IPS-18a (cell line): ENCODE results near the gene ZNF438.

ENCODE experiments used
- H3K27ac ChIP-seq: one replicate; pipeline ENCODE4 v1.5.1; 2013; ENCODE audit warnings: low read length
- H3K27me3 ChIP-seq: one replicate; pipeline ENCODE4 v1.6.1; 2013; ENCODE audit warnings: mild to moderate bottlenecking, low read length; ENCODE audit not compliant: control insufficient read depth, insufficient read depth
- H3K36me3 ChIP-seq: one replicate; pipeline ENCODE4 v1.6.1; 2013; ENCODE audit warnings: low read depth, low read length; ENCODE audit not compliant: control insufficient read depth
- H3K4me1 ChIP-seq: one replicate; pipeline ENCODE4 v1.6.1; 2013; ENCODE audit warnings: low read depth, low read length; ENCODE audit not compliant: control insufficient read depth
- H3K4me3 ChIP-seq: one replicate; pipeline ENCODE4 v1.5.1; 2013; ENCODE audit warnings: low read length
- H3K9ac ChIP-seq: one replicate; pipeline ENCODE4 v1.6.1; 2013; ENCODE audit warnings: mild to moderate bottlenecking, low read length, moderate library complexity
- H3K9me3 ChIP-seq: one replicate; pipeline ENCODE4 v1.6.1; 2013; ENCODE audit warnings: low read depth, low read length; ENCODE audit not compliant: control insufficient read depth

ZNF438 gene

GRCh38 chr10:31005895-31006294, 25.8 kb downstream of the ZNF438 start:
- H3K4me3 ChIP-seq = no peak overlapping the region
- H3K9me3 ChIP-seq = no peaks in the 10 kb centered on the region
- H3K36me3 ChIP-seq = no peaks in the 10 kb centered on the region
- no peak overlapping the region for H3K27ac ChIP-seq
- no peaks in the 10 kb centered on the region for H3K4me1 ChIP-seq
- no peaks in the 10 kb centered on the region for H3K27me3 ChIP-seq
- no peak overlapping the region for H3K9ac ChIP-seq

GRCh38 chr10:31004611-31005193, 27.0 kb downstream of the ZNF438 start:
- no peaks in the 10 kb centered on the region for H3K9me3 ChIP-seq
- no peaks in the 10 kb centered on the region for H3K36me3 ChIP-seq
- no peak overlapping the region for H3K4me3 ChIP-seq
- no peak overlapping the region for H3K27ac ChIP-seq
- no peaks in the 10 kb centered on the region for H3K27me3 ChIP-seq
- no peak overlapping the region for H3K9ac ChIP-seq
- H3K4me1 ChIP-seq = no peaks in the 10 kb centered on the region

- H3K4me3 ChIP-seq = no peak overlapping the region
- H3K36me3 ChIP-seq = no peaks in the 10 kb centered on the region
- no peaks in the 10 kb centered on the region for H3K27me3 ChIP-seq
- no peaks in the 10 kb centered on the region for H3K4me1 ChIP-seq
- H3K27ac ChIP-seq = no peak overlapping the region
- H3K9me3 ChIP-seq = no peaks in the 10 kb centered on the region
- no peak overlapping the region for H3K9ac ChIP-seq
These were observed 29.9 kb downstream of the ZNF438 start for GRCh38 chr10:31001740-31002139.

- no peaks in the 10 kb centered on the region for H3K9me3 ChIP-seq
- H3K36me3 ChIP-seq = no peaks in the 10 kb centered on the region
- no peaks in the 10 kb centered on the region for H3K27me3 ChIP-seq
- no peak overlapping the region for H3K4me3 ChIP-seq
- H3K9ac ChIP-seq = no peak overlapping the region
- no peaks in the 10 kb centered on the region for H3K4me1 ChIP-seq
- H3K27ac ChIP-seq = no peak overlapping the region
These were observed 30.8 kb downstream of the ZNF438 start for GRCh38 chr10:31000867-31001266.

- no peaks in the 10 kb centered on the region for H3K4me1 ChIP-seq
- H3K27ac ChIP-seq = no peak overlapping the region
These were observed 31.4 kb downstream of the ZNF438 start for GRCh38 chr10:31000071-31000782.

GRCh38 chr10:30999070-30999712, 32.5 kb downstream of the ZNF438 start:
- H3K27me3 ChIP-seq = no peaks in the 10 kb centered on the region
- H3K27ac ChIP-seq = no peak overlapping the region
- no peaks in the 10 kb centered on the region for H3K36me3 ChIP-seq
- no peaks in the 10 kb centered on the region for H3K4me1 ChIP-seq
- peaks cover 10% of the 10 kb centered on the region for H3K9me3 ChIP-seq
- H3K9ac ChIP-seq = no peak overlapping the region
- no peak overlapping the region for H3K4me3 ChIP-seq

More at GRCh38 chr10:31000071-31000782, 31.4 kb downstream of the ZNF438 start:
- no peak overlapping the region for H3K9ac ChIP-seq
- H3K4me3 ChIP-seq = no peak overlapping the region
- no peaks in the 10 kb centered on the region for H3K36me3 ChIP-seq
- peaks cover 3% of the 10 kb centered on the region for H3K9me3 ChIP-seq
- H3K27me3 ChIP-seq = no peaks in the 10 kb centered on the region

- Histone ChIP-seq H3K9ac (no peak overlapping the region), H3K4me3 (no peak overlapping the region), H3K4me1 (no peaks in the 10 kb centered on the region), H3K36me3 (no peaks in the 10 kb centered on the region), H3K27ac (no peak overlapping the region), H3K9me3 (peaks cover 10% of the 10 kb centered on the region), H3K27me3 (no peaks in the 10 kb centered on the region)
These were observed 34.0 kb downstream of the ZNF438 start for GRCh38 chr10:30997536-30998235.

GRCh38 chr10:30996481-30997005, 35.1 kb downstream of the ZNF438 start:
- Histone ChIP-seq H3K36me3 (no peaks in the 10 kb centered on the region), H3K4me1 (no peaks in the 10 kb centered on the region), H3K4me3 (no peak overlapping the region), H3K27me3 (no peaks in the 10 kb centered on the region), H3K9ac (no peak overlapping the region), H3K9me3 (peaks cover 10% of the 10 kb centered on the region), H3K27ac (no peak overlapping the region)

GRCh38 chr10:30995081-30995770, 36.4 kb downstream of the ZNF438 start:
- no peak overlapping the region for H3K27ac ChIP-seq
- H3K36me3 ChIP-seq = no peaks in the 10 kb centered on the region
- no peaks in the 10 kb centered on the region for H3K27me3 ChIP-seq
- H3K4me1 ChIP-seq = no peaks in the 10 kb centered on the region
- peaks cover 10% of the 10 kb centered on the region for H3K9me3 ChIP-seq
- H3K4me3 ChIP-seq = no peak overlapping the region
- H3K9ac ChIP-seq = no peak overlapping the region

- Histone ChIP-seq H3K4me1 (no peaks in the 10 kb centered on the region), H3K36me3 (no peaks in the 10 kb centered on the region), H3K27me3 (no peaks in the 10 kb centered on the region), H3K9ac (no peak overlapping the region), H3K27ac (no peak overlapping the region), H3K9me3 (peaks cover 10% of the 10 kb centered on the region), H3K4me3 (no peak overlapping the region)
These were observed 38.5 kb downstream of the ZNF438 start for GRCh38 chr10:30993155-30993554.

- no peak overlapping the region for H3K27ac ChIP-seq
- H3K36me3 ChIP-seq = no peaks in the 10 kb centered on the region
- peaks cover 10% of the 10 kb centered on the region for H3K9me3 ChIP-seq
- no peak overlapping the region for H3K4me3 ChIP-seq
- no peaks in the 10 kb centered on the region for H3K27me3 ChIP-seq
- H3K4me1 ChIP-seq = no peaks in the 10 kb centered on the region
- no peak overlapping the region for H3K9ac ChIP-seq
These were observed 39.0 kb downstream of the ZNF438 start for GRCh38 chr10:30992681-30993080.
